MM.1S (cell line): ENCODE data around the gene PTPN13.

ENCODE experiments used
- DNase-seq: peaks from one replicate; pipeline ENCODE4 v3.0.0-alpha.2; 2015
- H2AFZ ChIP-seq: fragments of 300-600 bp; sonication (generic); 2 replicates; pipeline ENCODE4 v1.6.0; 2016; ENCODE audit warnings: antibody characterized with exemption, low read length
- H3F3A ChIP-seq: fragments of 300-600 bp; sonication (generic); 2 replicates; pipeline ENCODE4 v1.6.1; 2016; ENCODE audit warnings: mild to moderate bottlenecking, antibody characterized with exemption, low read length, moderate library complexity, mixed read lengths; ENCODE audit not compliant: insufficient read depth
- H3K27ac ChIP-seq: fragments of 300-600 bp; sonication (generic); 2 replicates; pipeline ENCODE4 v1.5.1; 2016; ENCODE audit warnings: mild to moderate bottlenecking, low read length
- H3K27me3 ChIP-seq: fragments of 300-600 bp; sonication (generic); replicated peaks from 2 replicates; pipeline ENCODE4 v1.6.0; 2016; ENCODE audit warnings: low read length; ENCODE audit not compliant: insufficient read depth
- H3K36me3 ChIP-seq: fragments of 300-600 bp; sonication (generic); replicated peaks from 2 replicates; pipeline ENCODE4 v1.6.1; 2016; ENCODE audit warnings: mild to moderate bottlenecking, low read length, mixed read lengths; ENCODE audit not compliant: insufficient read depth
- H3K4me1 ChIP-seq: fragments of 300-600 bp; sonication (generic); 2 replicates; pipeline ENCODE4 v1.6.1; 2016; ENCODE audit warnings: low read length, mixed read lengths
- H3K4me2 ChIP-seq: fragments of 300-600 bp; sonication (generic); 2 replicates; pipeline ENCODE4 v1.6.0; 2016; ENCODE audit warnings: low read depth, low read length
- H3K4me3 ChIP-seq: fragments of 300-600 bp; sonication (generic); 2 replicates; pipeline ENCODE4 v1.5.1; 2016; ENCODE audit warnings: low read length, mixed read lengths
- H3K79me2 ChIP-seq: fragments of 300-600 bp; sonication (generic); 2 replicates; pipeline ENCODE4 v1.6.1; 2016; ENCODE audit warnings: mixed run types, low read length, mixed read lengths
- H3K9ac ChIP-seq: fragments of 300-600 bp; sonication (generic); 2 replicates; pipeline ENCODE4 v1.6.1; 2016; ENCODE audit warnings: low read length, mixed read lengths
- H3K9me2 ChIP-seq: fragments of 300-600 bp; sonication (generic); replicated peaks from 2 replicates; pipeline ENCODE4 v1.6.1; 2016; ENCODE audit warnings: mild to moderate bottlenecking, low read length, mixed read lengths; ENCODE audit not compliant: insufficient read depth
- H3K9me3 ChIP-seq: fragments of 300-600 bp; sonication (generic); replicated peaks from 2 replicates; pipeline ENCODE4 v1.6.1; 2016; ENCODE audit warnings: mild to moderate bottlenecking, low read length, mixed read lengths; ENCODE audit not compliant: insufficient read depth
- H4K20me1 ChIP-seq: fragments of 300-600 bp; sonication (generic); 2 replicates; pipeline ENCODE4 v1.6.1; 2016; ENCODE audit warnings: mild to moderate bottlenecking, low read length, moderate library complexity, mixed read lengths; ENCODE audit not compliant: insufficient read depth
- CTCF ChIP-seq: fragments of 300-600 bp; sonication (generic); IDR thresholded peaks from 2 replicates; pipeline ENCODE4 v1.5.1; 2016; ENCODE audit warnings: antibody characterized with exemption, low read length, mixed read lengths
- EZH2 ChIP-seq: fragments of 300-600 bp; sonication (generic); optimal IDR thresholded peaks from 2 replicates; pipeline ENCODE3; 2017; ENCODE audit warnings: low read depth, mild to moderate bottlenecking, antibody characterized with exemption, low read length, mixed read lengths
- EZH2phosphoT487 ChIP-seq: fragments of 300-600 bp; sonication (generic); IDR thresholded peaks from 2 replicates; pipeline ENCODE4 v1.6.1; 2018; ENCODE audit warnings: antibody characterized with exemption, low read length

PTPN13 gene

DNA sequence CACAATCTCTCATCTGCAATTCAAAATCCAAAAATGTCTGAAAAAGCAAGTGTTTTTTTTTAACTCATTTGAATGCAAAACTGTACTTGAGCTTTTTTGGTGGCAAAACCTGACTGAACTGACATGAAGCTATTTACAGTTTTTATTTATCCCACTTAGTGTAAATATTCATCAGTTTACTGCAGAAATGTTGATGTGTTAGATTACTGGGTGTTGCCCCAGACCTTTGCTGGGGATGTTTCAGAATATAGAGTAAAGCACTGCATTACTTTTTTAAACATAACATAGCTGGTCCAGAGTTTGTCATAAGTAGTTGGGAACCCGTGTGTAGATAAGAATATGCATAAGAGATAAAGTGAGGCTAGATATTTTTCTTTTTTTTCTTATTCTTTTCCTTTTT lies 27.3 kb downstream of the PTPN13 start:
- Histone ChIP-seq H3K9me2 (no peaks in the 10 kb centered on the region), H3K36me3 (no peaks in the 10 kb centered on the region), H3F3A (no peaks in the 10 kb centered on the region), H3K27ac (no peak overlapping the region), H3K4me1 (no peaks in the 10 kb centered on the region), H3K27me3 (no peaks in the 10 kb centered on the region), H2AFZ (no peak overlapping the region), H3K4me2 (no peak overlapping the region), H3K4me3 (no peak overlapping the region), H3K79me2 (no peaks in the 10 kb centered on the region), H3K9me3 (no peaks in the 10 kb centered on the region), H4K20me1 (no peaks in the 10 kb centered on the region), H3K9ac (no peak overlapping the region)
- TF ChIP-seq EZH2 (no peak), CTCF (no peak), EZH2phosphoT487 (no peak)
- no peak for DNase-seq

DNA sequence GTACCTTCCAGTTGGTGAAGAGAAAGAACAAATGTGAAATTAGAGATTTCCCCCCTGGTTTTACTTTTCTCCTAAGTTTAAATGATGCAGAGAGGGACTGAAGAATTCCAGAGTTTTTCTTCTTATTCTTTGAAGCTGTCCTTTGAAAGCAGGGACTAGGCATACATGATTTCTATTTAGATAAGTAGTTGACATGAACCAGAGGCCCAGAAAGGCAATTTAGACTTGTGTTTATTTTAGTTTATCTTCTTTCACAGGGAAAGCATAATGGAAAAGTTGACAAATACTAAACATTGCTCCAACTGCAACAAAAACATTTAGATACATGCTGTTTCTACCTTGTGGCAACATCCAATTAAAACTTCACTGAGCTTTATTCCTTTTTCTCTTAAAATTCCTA lies 32.0 kb downstream of the PTPN13 start:
- no peak overlapping the region for H3K4me3 ChIP-seq
- H2AFZ ChIP-seq = no peak overlapping the region

DNA sequence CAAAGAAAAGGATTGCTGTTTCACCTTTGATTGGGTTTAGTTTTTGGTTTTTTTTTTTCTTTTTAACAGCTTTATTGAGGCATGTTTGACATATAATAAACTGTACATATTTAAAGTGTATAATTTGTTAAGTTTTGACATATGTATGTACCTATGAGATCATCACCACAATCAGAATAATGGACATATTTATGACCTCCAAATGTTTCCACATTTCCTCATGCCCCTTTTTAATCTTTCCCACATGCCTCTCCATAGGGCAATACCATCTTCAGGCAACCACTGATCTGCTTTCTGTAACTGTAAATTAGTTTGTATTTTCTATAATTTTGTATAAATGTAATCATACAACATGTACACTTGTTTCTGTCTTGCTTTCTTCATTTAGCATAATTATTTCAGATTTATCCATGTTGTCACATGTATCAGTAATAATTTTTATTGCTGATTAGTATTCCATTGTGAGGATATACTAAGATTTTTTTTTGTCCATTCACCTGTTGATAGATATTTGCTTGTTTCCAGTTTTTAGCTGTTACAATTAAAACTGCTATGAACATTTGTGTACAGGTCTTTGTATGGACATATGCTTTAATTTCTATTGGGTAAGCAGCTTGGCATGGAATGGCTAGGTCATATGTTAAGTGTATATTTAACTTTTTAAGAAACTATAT lies 33.5 kb downstream of the PTPN13 start:
- Histone ChIP-seq H3K4me3 (no peak overlapping the region), H4K20me1 (no peaks in the 10 kb centered on the region), H3K79me2 (no peaks in the 10 kb centered on the region), H3K9ac (no peak overlapping the region), H3K4me2 (no peak overlapping the region), H3K9me2 (no peaks in the 10 kb centered on the region), H3K9me3 (no peaks in the 10 kb centered on the region), H2AFZ (no peak overlapping the region), H3F3A (0 out of 2 replicates have a peak, but pooled peaks cover 3% of the 10 kb centered on the region), H3K4me1 (peaks cover 3% of the 10 kb centered on the region; the same call in 1 of the 2 replicates), H3K27ac (no peak overlapping the region), H3K36me3 (no peaks in the 10 kb centered on the region), H3K27me3 (no peaks in the 10 kb centered on the region)
- no peak for DNase-seq
- TF ChIP-seq EZH2phosphoT487 (no peak), CTCF (no peak)

More for the DNA sequence above, 32.0 kb downstream of the PTPN13 start:
- Histone ChIP-seq H3K36me3 (no peaks in the 10 kb centered on the region), H3K9me3 (no peaks in the 10 kb centered on the region), H3K4me2 (no peak overlapping the region), H4K20me1 (no peaks in the 10 kb centered on the region), H3K9me2 (no peaks in the 10 kb centered on the region), H3K9ac (no peak overlapping the region), H3K27ac (no peak overlapping the region), H3K27me3 (no peaks in the 10 kb centered on the region), H3K79me2 (no peaks in the 10 kb centered on the region), H3F3A (0 out of 2 replicates have a peak, but pooled peaks cover 3% of the 10 kb centered on the region), H3K4me1 (peaks cover 3% of the 10 kb centered on the region; the same call in 1 of the 2 replicates)
- no peak for DNase-seq
- TF ChIP-seq CTCF (no peak), EZH2phosphoT487 (no peak), EZH2 (no peak)
